ENCODE measurements around the gene SBF1. TPM values are rescaled to one million over a fixed set of nuclear protein-coding genes. Genes with fewer than 3 reads are reported as not detected.

The SBF1 gene
- total RNA-seq, 2 experiments from 2014 or later, result 220 to 227 TPM

DNA sequence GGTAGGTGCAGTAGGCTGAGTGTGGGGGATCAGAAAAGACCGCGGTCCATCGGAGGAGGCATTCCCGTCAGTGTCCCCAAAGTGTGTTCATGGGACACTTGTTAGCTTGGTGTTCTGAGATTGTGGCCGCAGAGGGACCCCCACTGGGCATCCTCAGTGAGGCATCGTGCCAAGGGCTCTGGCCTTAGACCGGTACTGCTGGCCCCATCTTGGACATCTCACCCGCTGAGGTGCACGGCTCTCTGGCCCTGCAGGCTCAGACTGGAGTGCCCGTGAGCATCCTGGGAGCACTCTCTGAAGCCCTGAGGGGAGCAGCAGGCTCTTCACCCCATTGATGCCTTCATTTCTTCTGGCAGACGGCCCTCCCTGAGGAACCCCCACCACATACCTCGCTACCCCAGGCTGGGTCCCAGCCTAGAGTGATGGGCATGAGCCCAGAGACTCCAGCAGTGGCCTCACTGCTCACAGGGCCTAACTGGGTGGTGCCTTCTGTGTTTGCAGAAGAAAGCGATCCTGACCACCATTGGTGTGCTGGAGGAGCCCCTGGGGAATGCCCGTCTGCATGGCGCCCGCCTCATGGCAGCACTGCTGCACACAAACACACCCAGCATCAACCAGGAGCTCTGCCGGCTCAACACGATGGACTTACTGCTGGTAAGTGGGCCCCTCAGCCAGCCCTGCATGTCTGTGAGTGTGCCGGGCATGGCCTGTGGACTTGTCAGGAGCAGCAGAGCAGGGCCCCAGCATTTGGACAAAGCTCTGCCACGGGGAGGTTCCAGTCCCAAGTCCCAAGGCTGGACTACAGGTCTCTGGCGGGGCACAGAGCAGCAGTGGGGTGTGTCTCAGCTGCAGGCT is 51.6 kb downstream of the SBF1 start:
- Histone ChIP-seq H3K27me3 (ENCODE audit: control insufficient read depth in 1 of 2, insufficient read depth in 2 of 2, low read length in 2 of 2) (no peaks in the 10 kb centered on the region), H3K4me1 (ENCODE audit: insufficient read depth, low read length) (no peaks in the 10 kb centered on the region), H3K27ac (ENCODE audit: low read depth in 1 of 2, low read length in 2 of 2) (no peak overlapping the region), H3K4me3 (ENCODE audit: low read length) (no peak overlapping the region), H3K9me3 (ENCODE audit: control insufficient read depth in 1 of 2, insufficient read depth in 1 of 2, low read length in 2 of 2) (no peaks in the 10 kb centered on the region), H3K36me3 (ENCODE audit: insufficient read depth, low read length) (peaks cover 68% of the 10 kb centered on the region)
- Mint-ChIP-seq H3K4me1 (ENCODE audit: low read depth) (no peaks in the 10 kb centered on the region), H3K36me3 (ENCODE audit: low read depth) (peaks cover 83% of the 10 kb centered on the region), H3K9me3 (no peaks in the 10 kb centered on the region), H3K27ac (no peak overlapping the region), H3K4me3 (no peak overlapping the region), H3K27me3 (no peaks in the 10 kb centered on the region)
- no peak for TF ChIP-seq CTCF (IDR thresholded peaks at IDR 0.05)
- peak in 1 of 14 experiments; percentile 9 for DNase-seq
- ATAC-seq (ENCODE audit: poor library complexity), result no peak
- ChIA-PET CTCF (no interaction called here), POLR2A (no interaction called here)
- intact Hi-C loops (cut with DNase I, micrococcal nuclease), result no loop called here

GRCh38 chr22:50422046-50422445 is 52.8 kb downstream of the SBF1 start:
- DNase-seq (no peak), ATAC-seq (ENCODE audit: poor library complexity) (no peak)
- Histone ChIP-seq H3K4me3 (ENCODE audit: low read length) (no peak overlapping the region), H3K36me3 (ENCODE audit: insufficient read depth, low read length) (peaks cover 75% of the 10 kb centered on the region), H3K27me3 (ENCODE audit: control insufficient read depth in 1 of 2, insufficient read depth in 2 of 2, low read length in 2 of 2) (no peaks in the 10 kb centered on the region), H3K9me3 (ENCODE audit: control insufficient read depth in 1 of 2, insufficient read depth in 1 of 2, low read length in 2 of 2) (no peaks in the 10 kb centered on the region), H3K27ac (ENCODE audit: low read depth in 1 of 2, low read length in 2 of 2) (no peak overlapping the region), H3K4me1 (ENCODE audit: insufficient read depth, low read length) (no peaks in the 10 kb centered on the region)
- Mint-ChIP-seq H3K9me3 (no peaks in the 10 kb centered on the region), H3K4me3 (no peak overlapping the region), H3K36me3 (ENCODE audit: low read depth) (peaks cover 88% of the 10 kb centered on the region), H3K27ac (no peak overlapping the region), H3K27me3 (no peaks in the 10 kb centered on the region), H3K4me1 (ENCODE audit: low read depth) (no peaks in the 10 kb centered on the region)
- intact Hi-C loops (cut with DNase I, micrococcal nuclease), result no loop called here
- ChIA-PET POLR2A (no interaction called here), CTCF (no interaction called here)
- TF ChIP-seq CTCF (IDR thresholded peaks at IDR 0.05), result no peak

DNA sequence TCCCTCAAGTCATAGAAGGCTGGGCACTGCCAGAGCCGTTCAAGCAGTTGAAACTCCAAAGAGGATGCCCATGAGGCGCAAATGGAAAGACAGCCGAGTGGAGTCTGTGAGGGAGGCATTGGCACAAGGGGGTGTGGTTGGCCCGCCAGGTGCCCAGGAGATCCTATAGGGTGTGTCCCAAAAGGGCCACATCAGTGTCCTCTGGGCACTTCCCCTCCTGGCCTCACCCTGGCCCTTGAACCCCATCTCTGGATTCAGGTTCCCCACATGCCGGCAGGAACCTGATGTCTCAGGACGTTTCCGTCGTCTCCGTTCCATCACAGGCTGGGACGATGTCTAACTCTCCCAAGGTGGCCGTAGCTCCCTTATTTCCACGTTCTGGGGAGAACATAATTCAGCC is 54.3 kb downstream of the SBF1 start:
- Mint-ChIP-seq H3K4me3 (no peak overlapping the region), H3K9me3 (no peaks in the 10 kb centered on the region), H3K4me1 (ENCODE audit: low read depth) (no peaks in the 10 kb centered on the region), H3K36me3 (ENCODE audit: low read depth) (peaks cover 93% of the 10 kb centered on the region), H3K27me3 (no peaks in the 10 kb centered on the region), H3K27ac (no peak overlapping the region)
- intact Hi-C loops (cut with DNase I, micrococcal nuclease), result no loop called here
- no peaks in the 10 kb centered on the region for H3K27me3 ChIP-seq (ENCODE audit: control insufficient read depth in 1 of 2, insufficient read depth in 2 of 2, low read length in 2 of 2)
- ChIA-PET CTCF (interaction anchor here (1.1 kb wide), 1 partner anchor 105 kb away, joined by 3 read pairs; the partner anchor contains the start of gene SCO2), POLR2A (no interaction called here)
- no peak overlapping the region for H3K27ac ChIP-seq (ENCODE audit: low read depth in 1 of 2, low read length in 2 of 2)
- H3K9me3 ChIP-seq (ENCODE audit: control insufficient read depth in 1 of 2, insufficient read depth in 1 of 2, low read length in 2 of 2), result no peaks in the 10 kb centered on the region
- TF ChIP-seq CTCF (IDR thresholded peaks at IDR 0.05), result no peak
- ATAC-seq (ENCODE audit: poor library complexity), result no peak
- H3K4me1 ChIP-seq (ENCODE audit: insufficient read depth, low read length), result no peaks in the 10 kb centered on the region
- peaks cover 84% of the 10 kb centered on the region for H3K36me3 ChIP-seq (ENCODE audit: insufficient read depth, low read length)
- no peak for DNase-seq
- H3K4me3 ChIP-seq (ENCODE audit: low read length), result no peak overlapping the region
